ENCODE measurements around the gene TMA7. TPM values are rescaled to one million over a fixed set of nuclear protein-coding genes. Genes with fewer than 3 reads are reported as not detected.

TMA7 gene
- total RNA-seq, 2 experiments from 2014 or later: 260 to 324 TPM

DNA sequence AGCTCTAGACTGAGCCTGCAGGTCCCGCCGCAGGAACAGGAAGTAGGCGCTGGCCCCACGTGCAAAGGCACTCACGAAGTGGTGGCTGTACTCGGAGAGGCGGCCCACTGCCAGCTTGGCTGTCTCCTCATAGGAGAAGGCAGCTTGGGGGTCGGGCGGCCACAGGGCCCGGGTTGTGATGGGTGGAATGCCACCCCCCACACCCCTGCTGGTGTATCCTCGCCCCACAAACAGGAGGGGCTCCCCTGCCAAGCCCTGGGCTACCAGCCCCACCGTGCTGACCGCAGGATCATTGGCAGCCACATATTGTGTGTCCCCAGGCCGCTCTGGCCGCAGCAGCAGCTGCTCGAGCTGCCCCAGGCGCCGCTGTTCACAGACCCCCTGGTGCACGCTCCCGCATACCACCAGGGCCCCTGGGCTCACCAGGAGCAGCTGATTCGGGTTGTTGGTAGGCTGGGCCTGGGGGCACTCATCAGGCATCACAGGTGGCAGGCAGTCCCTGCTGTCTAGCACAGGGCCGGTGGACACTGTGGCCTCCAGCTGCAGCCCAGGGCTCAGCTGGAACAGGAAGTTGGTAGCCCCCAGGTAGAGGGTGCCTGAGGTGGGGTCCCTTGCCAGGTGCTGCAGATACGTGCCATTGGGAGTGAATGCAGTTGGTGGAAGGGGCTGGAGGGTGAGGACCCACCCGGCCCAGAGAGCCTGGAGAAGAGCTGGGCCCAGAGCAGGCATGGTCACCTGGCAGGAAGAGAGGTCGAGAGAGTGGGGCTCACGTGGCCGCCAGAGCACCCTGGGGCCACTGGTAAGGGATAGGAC is 16.0 kb upstream of the TMA7 start:
- intact Hi-C loops (cut with DNase I, micrococcal nuclease): no loop called here
- Mint-ChIP-seq H3K4me1 (no peaks in the 10 kb centered on the region), H3K27me3 (peaks cover 5% of the 10 kb centered on the region), H3K4me3 (no peak overlapping the region), H3K9me3 (ENCODE audit: low read depth) (no peaks in the 10 kb centered on the region), H3K36me3 (ENCODE audit: low read depth) (no peaks in the 10 kb centered on the region), H3K27ac (no peak overlapping the region)
- DNase-seq (no peak), ATAC-seq (no peak)
- ChIA-PET CTCF (interaction anchor here (0.6 to 3.1 kb wide), 5 partner anchors 12 to 570 kb away, joined by 3 to 17 read pairs (median 3); partner anchors contain the start of gene ATRIP), POLR2A (interaction anchor here (1.1 kb wide), 1 partner anchor 16 kb away, joined by 3 read pairs; no protein-coding TSS in a partner anchor)

DNA sequence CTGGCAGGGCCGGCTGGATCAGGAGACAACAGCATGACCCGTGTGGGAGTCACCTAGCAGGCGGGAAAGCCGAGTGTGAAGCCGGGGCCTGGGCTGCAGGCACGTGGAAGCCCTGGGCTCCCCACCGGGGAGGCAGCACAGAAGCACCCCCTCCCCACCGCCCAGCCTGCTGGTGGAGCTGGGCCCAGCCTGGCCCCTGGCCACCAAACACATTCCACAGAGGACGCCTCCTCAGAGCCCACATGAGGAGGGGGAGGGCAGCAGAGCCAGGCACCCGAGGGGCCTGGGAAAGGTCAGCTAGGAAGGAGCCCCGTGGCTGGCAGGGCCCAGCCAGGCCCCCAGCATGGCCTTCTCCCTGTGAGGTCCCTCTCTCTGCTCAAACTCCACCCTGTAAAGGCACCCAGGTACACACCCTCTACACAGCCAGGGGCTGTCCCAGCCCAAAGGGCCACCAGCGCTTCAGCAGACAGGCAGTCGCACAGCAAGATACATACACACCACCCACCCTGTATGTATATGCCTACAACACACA is 14.7 kb upstream of the TMA7 start:
- no peak for DNase-seq
- intact Hi-C loops (cut with DNase I, micrococcal nuclease): no loop called here
- ATAC-seq: no peak
- no peaks in the 10 kb centered on the region for H3K36me3 Mint-ChIP-seq (ENCODE audit: low read depth)
- no peaks in the 10 kb centered on the region for H3K9me3 Mint-ChIP-seq (ENCODE audit: low read depth)
- H3K27ac Mint-ChIP-seq: no peak overlapping the region
- no peaks in the 10 kb centered on the region for H3K4me1 Mint-ChIP-seq
- ChIA-PET CTCF (no interaction called here), POLR2A (no interaction called here)
- H3K27me3 Mint-ChIP-seq: peaks cover 5% of the 10 kb centered on the region
- H3K4me3 Mint-ChIP-seq: no peak overlapping the region

DNA sequence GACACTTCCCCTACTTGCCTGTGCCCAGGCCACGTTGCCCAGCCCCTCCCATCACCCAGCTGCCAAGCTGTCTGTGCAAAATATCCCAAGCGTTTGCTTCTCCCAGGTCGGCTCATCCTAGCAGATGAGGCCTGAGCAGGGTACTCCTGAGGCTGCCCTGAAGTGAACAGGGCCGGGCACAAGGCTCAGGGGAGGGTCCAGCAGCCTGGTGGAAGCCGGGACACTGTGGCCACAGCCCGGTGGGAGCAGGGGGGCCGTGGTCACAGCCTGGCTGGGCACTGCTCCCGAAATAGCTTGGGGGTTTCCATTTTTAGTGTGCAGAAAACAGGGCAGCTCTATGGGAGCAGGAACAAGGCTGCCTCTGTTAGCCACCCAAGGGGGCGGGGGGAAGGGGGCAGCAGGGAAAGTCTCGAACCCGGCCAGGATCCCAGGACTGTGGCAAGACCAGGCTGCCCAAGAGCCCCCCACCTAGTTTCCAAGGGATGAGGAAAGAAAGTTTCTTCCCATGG is 13.6 kb upstream of the TMA7 start:
- Mint-ChIP-seq H3K9me3 (ENCODE audit: low read depth) (no peaks in the 10 kb centered on the region), H3K36me3 (ENCODE audit: low read depth) (peaks cover 3% of the 10 kb centered on the region), H3K4me3 (no peak overlapping the region), H3K27ac (no peak overlapping the region), H3K27me3 (peaks cover 5% of the 10 kb centered on the region), H3K4me1 (peaks cover 4% of the 10 kb centered on the region)
- intact Hi-C loops (cut with DNase I, micrococcal nuclease): no loop called here
- ATAC-seq (no peak), DNase-seq (no peak)
- ChIA-PET CTCF (interaction anchor here (0.8 to 2.7 kb wide), 2 partner anchors 9 to 19 kb away, joined by 3 to 19 read pairs; no protein-coding TSS in a partner anchor), POLR2A (interaction anchor here (0.6 kb wide), 1 partner anchor 352 kb away, joined by 3 read pairs; no protein-coding TSS in a partner anchor)

DNA sequence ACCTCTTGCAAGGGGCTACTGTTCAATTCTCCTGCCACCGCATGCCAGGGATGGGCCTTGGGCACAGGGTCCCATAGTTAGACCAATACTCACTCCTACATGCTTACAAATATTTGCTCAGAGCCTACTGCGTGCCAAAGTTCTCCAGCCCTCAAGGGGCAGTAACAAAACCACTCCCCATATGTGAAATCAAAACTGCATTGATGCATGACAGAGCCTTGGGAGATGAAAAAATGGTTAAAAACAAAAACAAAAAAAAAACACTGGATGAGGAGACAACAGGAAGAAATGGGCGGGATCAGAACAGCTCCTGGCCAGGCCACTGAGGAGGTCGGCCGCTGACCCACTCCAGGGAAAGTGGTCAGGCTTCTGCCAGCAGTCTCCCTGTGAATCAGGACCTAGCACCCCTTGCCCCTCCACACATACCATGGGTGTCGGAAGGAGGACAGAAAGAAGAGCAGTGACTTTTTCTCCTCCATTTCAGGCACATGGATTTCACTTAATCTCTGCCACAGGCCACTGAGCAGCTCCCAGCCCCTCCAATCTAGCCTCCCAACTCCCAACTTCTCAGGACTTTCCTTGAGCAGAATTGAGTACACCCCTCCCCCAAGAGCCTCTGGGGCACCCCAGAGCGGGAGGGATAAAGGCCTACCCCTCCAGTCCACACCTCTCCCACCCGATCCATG is 13.0 kb upstream of the TMA7 start:
- POLR2A ChIA-PET: interaction anchor here (0.6 kb wide), 1 partner anchor 353 kb away, joined by 3 read pairs; no protein-coding TSS in a partner anchor
- ATAC-seq (no peak), DNase-seq (no peak)
- no peaks in the 10 kb centered on the region for H3K9me3 Mint-ChIP-seq (ENCODE audit: low read depth)
- H3K36me3 Mint-ChIP-seq (ENCODE audit: low read depth): peaks cover 7% of the 10 kb centered on the region
- CTCF ChIA-PET: interaction anchor here (0.8 to 2.7 kb wide), 2 partner anchors 9 to 19 kb away, joined by 3 to 19 read pairs; no protein-coding TSS in a partner anchor
- intact Hi-C loops (cut with DNase I, micrococcal nuclease): no loop called here
- peaks cover 4% of the 10 kb centered on the region for H3K4me1 Mint-ChIP-seq
- no peak overlapping the region for H3K27ac Mint-ChIP-seq
- peaks cover 5% of the 10 kb centered on the region for H3K27me3 Mint-ChIP-seq
- no peak overlapping the region for H3K4me3 Mint-ChIP-seq

DNA sequence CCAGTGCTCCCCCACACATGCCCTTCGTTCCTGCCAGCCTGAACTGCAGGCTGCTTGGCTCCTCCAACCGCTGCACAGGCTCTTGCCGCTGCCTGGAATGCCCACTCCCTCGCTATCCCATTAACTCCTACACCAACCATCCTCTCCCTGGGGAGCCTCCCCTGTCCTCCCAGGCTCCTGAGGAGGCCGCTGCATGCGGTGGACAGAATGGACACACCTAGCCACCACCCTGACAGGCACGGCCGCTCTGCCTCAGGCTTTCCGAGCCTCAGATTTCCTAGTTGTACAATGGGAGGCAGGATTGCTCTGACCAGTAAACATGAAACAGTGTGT is 12.5 kb upstream of the TMA7 start:
- intact Hi-C loops (cut with DNase I, micrococcal nuclease): no loop called here
- ATAC-seq (no peak), DNase-seq (no peak)
- CTCF ChIA-PET: interaction anchor here (2.7 kb wide), 1 partner anchor 8 kb away, joined by 19 read pairs; no protein-coding TSS in a partner anchor
- Mint-ChIP-seq H3K27me3 (peaks cover 5% of the 10 kb centered on the region), H3K4me3 (peak overlapping the region; percentile 24), H3K27ac (no peak overlapping the region), H3K36me3 (ENCODE audit: low read depth) (peaks cover 11% of the 10 kb centered on the region), H3K9me3 (ENCODE audit: low read depth) (no peaks in the 10 kb centered on the region), H3K4me1 (peaks cover 4% of the 10 kb centered on the region)
- POLR2A ChIA-PET: no interaction called here

DNA sequence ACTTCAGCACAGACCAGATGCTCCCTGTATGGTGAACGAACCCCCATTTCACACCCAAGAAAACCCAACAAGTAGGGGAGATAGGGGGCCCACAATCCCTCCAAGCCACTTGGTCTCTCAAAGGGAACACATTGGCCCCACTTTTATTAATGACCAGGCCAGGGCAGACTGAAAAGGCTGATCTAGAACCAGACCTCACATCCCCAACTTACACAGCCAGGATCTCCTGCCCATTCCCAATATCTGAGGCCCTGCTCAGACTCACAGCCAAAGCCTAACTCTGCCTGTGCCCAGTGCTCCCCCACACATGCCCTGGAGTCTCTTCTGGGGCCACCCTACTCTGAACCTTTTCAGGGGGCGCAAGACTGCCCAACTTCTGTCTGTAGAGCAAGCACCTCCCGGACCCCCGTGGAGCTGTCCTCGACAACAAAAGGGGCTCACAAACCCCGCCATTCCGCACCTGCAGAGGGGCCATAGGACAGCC is 11.9 kb upstream of the TMA7 start:
- ATAC-seq (no peak), DNase-seq (no peak)
- peaks cover 5% of the 10 kb centered on the region for H3K27me3 Mint-ChIP-seq
- intact Hi-C loops (cut with DNase I, micrococcal nuclease): no loop called here
- H3K36me3 Mint-ChIP-seq (ENCODE audit: low read depth): peaks cover 11% of the 10 kb centered on the region
- H3K9me3 Mint-ChIP-seq (ENCODE audit: low read depth): no peaks in the 10 kb centered on the region
- H3K27ac Mint-ChIP-seq: no peak overlapping the region
- POLR2A ChIA-PET: no interaction called here
- CTCF ChIA-PET: interaction anchor here (1.0 to 2.7 kb wide), 2 partner anchors 8 to 27 kb away, joined by 3 to 19 read pairs; no protein-coding TSS in a partner anchor
- H3K4me3 Mint-ChIP-seq: peak overlapping the region; percentile 24
- H3K4me1 Mint-ChIP-seq: peaks cover 4% of the 10 kb centered on the region

DNA sequence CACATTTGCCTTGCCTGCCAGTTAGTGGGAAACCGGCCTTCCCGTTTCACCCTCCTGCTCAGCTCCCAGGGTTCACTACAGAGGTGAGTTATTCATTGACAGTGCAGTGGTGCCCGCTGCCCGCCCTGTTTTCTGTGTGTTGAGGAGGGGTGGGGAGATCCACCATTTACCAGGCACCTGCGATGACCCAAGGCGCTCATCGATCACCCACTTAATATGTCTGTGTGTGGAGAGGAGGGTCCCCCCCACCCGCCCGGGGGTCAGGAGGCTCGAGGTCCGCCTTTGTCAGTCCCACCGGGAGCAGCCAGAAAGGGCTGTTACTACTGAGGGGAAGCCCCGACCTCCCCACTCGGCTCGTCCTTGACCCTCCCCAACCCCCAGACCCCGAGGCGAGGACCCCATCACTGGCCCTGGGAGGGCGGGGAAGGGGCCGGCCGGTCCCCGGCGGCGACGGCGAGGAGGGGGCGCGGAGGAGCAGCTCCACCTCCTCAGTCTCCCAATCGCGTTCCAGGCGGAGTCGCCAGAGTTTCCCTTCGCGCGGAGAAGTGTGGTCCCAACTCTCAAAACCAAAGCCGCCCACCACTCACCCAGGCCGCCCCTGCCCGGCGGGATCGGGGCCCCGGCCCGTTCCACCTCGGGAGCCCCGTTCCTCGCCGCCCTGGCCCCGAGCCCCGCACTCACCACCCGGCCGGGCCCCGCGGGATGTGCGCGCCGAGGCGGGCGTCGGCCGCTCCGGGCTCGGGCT is 11.3 kb upstream of the TMA7 start:
- intact Hi-C loops (cut with DNase I, micrococcal nuclease): loop anchor here in 1 of 2 experiments (1.0 kb wide), 1 partner anchor 12 kb away; the partner anchor contains the start of genes CCDC51 and TMA7
- peak; percentile 60 for ATAC-seq

DNA sequence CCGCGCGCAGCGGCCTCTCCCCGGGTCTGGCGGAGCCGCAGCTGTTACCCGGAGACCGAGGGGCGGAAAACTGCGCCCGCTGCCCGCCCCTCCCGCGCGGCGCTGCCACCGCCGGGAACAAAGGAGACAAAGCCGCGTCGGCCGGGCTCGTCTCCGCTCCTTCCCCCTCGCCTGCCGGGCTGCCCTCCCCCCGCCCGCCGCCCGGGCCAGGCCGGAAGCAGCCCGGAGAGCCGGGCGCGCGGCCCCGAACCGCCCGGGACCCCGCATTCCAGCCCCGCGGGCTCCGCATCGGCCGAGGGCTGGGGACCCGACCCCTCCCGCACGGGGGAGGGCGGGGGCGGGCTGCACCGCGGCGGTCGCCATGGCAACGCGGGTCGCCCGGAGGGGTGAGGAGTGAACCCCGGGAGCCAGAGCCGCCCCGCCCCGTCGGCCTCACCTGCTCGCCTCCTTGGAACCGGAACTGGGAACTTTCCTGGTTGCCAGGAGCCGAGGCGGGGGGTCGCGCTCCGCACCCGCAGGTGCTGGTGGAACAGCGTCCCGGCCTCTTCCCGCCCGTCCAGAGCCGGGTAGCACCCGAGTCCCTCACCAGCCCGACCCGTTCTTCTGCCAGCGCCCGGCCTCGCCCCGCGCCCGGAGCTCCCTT is 10.6 kb upstream of the TMA7 start:
- ChIA-PET CTCF (interaction anchor here (1.0 kb wide), 1 partner anchor 29 kb away, joined by 3 read pairs; no protein-coding TSS in a partner anchor), POLR2A (no interaction called here)
- H3K4me1 Mint-ChIP-seq: peaks cover 7% of the 10 kb centered on the region

More for the DNA sequence above, 11.3 kb upstream of the TMA7 start:
- Mint-ChIP-seq H3K4me3 (peak overlapping the region; percentile 24), H3K9me3 (ENCODE audit: low read depth) (no peaks in the 10 kb centered on the region), H3K36me3 (ENCODE audit: low read depth) (peaks cover 11% of the 10 kb centered on the region), H3K4me1 (peaks cover 4% of the 10 kb centered on the region), H3K27me3 (peaks cover 5% of the 10 kb centered on the region), H3K27ac (no peak overlapping the region)
- ChIA-PET CTCF (interaction anchor here (1.0 kb wide), 1 partner anchor 28 kb away, joined by 3 read pairs; no protein-coding TSS in a partner anchor), POLR2A (no interaction called here)
- no peak for DNase-seq

DNA sequence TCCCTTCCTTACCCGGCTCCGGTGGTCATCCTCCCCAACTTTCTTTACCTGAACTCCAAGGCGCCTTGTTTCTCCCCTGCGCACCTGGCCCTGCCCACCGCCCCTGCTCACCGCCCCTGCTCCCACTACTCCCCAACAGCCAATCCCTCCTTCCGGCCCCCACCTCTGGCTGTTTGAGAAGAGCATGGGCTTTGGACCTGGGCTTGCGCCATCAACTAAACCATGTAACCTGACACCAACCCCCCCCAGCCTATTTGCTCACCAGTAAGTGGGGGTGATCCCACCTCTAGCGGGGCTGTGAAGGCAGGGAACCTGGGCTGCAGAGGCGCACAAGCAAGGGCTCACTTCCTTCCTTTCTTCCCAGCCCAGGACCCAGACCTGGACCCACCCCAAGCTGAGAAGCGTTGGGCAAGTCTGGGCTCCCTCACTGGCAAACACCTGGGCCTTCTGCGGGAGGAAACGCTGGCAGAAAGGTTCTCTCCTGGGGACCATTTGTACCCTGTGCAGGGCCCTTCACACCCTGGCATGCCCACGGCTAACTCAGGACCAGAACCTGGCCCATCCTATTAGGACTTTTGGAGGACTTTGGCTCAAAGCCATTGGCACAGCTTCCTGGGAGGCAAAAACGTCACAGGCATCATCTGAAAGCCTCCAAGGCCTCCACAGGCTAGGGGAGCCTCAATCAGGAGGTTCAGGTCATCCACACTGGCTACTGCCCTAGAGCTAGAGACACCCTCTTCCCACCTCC is 9.9 kb upstream of the TMA7 start, which contains the start of gene PLXNB1:
PLXNB1 (minus strand) TSS at position 127 of the 748 bp plus-strand sequence. CDS start 5,475 bp downstream, outside the sequence.
- H3K36me3 Mint-ChIP-seq (ENCODE audit: low read depth): peaks cover 13% of the 10 kb centered on the region
- DNase-seq (peak; percentile 36), ATAC-seq (peak; percentile 11)
- H3K27me3 Mint-ChIP-seq: peaks cover 5% of the 10 kb centered on the region
- ChIA-PET POLR2A (no interaction called here), CTCF (no interaction called here)
- no peaks in the 10 kb centered on the region for H3K9me3 Mint-ChIP-seq (ENCODE audit: low read depth)
- no peak within 1 kb of the TSS for H3K27ac Mint-ChIP-seq
- H3K4me3 Mint-ChIP-seq: peak within 1 kb of the TSS; percentile 69
- H3K4me1 Mint-ChIP-seq: peaks cover 12% of the 10 kb centered on the region
- intact Hi-C loops (cut with DNase I, micrococcal nuclease): loop anchor here in 1 of 2 experiments (1.0 kb wide), 1 partner anchor 10 kb away; the partner anchor contains the start of genes CCDC51 and TMA7

More for the DNA sequence above, 10.6 kb upstream of the TMA7 start:
- Mint-ChIP-seq H3K36me3 (ENCODE audit: low read depth) (peaks cover 13% of the 10 kb centered on the region), H3K9me3 (ENCODE audit: low read depth) (no peaks in the 10 kb centered on the region), H3K4me3 (peak overlapping the region; percentile 69), H3K27me3 (peaks cover 5% of the 10 kb centered on the region), H3K27ac (no peak overlapping the region)
- DNase-seq (peak; percentile 72), ATAC-seq (peak; percentile 75)
- intact Hi-C loops (cut with DNase I, micrococcal nuclease): loop anchor here in 1 of 2 experiments (1.0 kb wide), 1 partner anchor 11 kb away; the partner anchor contains the start of genes CCDC51 and TMA7

DNA sequence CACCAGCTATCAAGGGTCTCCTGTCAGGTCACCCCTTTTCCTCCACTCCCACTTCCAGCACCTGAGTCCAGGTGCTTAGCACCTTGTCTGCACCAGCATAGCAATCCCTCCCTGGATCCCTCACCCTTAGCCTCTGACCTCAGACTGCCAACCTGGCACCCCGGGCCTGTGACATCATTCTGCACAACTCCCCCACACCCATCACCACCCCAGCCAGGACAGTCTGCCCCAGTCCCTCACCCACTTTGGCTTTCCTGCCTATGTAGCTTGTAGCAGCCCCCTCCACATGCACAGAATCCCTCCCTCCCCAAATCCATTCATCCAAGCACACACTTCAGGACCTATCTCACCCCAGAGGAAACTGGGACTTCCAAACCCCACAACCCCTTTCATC is 9.4 kb upstream of the TMA7 start:
- ATAC-seq (no peak), DNase-seq (no peak)
- H3K27me3 Mint-ChIP-seq: peaks cover 5% of the 10 kb centered on the region
- POLR2A ChIA-PET: no interaction called here
- no peak overlapping the region for H3K27ac Mint-ChIP-seq
- peaks cover 12% of the 10 kb centered on the region for H3K4me1 Mint-ChIP-seq
- H3K4me3 Mint-ChIP-seq: peak overlapping the region; percentile 69
- peaks cover 13% of the 10 kb centered on the region for H3K36me3 Mint-ChIP-seq (ENCODE audit: low read depth)
- intact Hi-C loops (cut with DNase I, micrococcal nuclease): no loop called here
- H3K9me3 Mint-ChIP-seq (ENCODE audit: low read depth): no peaks in the 10 kb centered on the region
- CTCF ChIA-PET: no interaction called here

All from activated CD4-positive, alpha-beta T cell treated with anti-CD3 and anti-CD28 coated beads for 36 hours (primary cell).